HEK293 (cell line): ENCODE results near the gene ITGB1BP1.

Experiments used
- YY1 ChIP-seq: fragments of 450-650 bp; formaldehyde crosslinking; IDR thresholded peaks from 2 replicates; pipeline ENCODE4 v1.5.1; 2018; ENCODE audit warnings: missing biosample characterization, missing genetic modification characterization
- ZBTB7A ChIP-seq: fragments of 450-650 bp; formaldehyde crosslinking; IDR thresholded peaks from 2 replicates; pipeline ENCODE4 v1.5.1; 2016; ENCODE audit warnings: low read depth, missing biosample characterization, missing genetic modification characterization
- TF ChIP-seq, protein P1 (sequence below): fragments of 450-650 bp; formaldehyde crosslinking; IDR thresholded peaks from 2 replicates; pipeline ENCODE4 v1.5.1; 2016; ENCODE audit warnings: missing biosample characterization, missing genetic modification characterization
- TF ChIP-seq, protein P2 (sequence below): fragments of 450-650 bp; formaldehyde crosslinking; IDR thresholded peaks from 2 replicates; pipeline ENCODE4 v1.5.1; 2016; ENCODE audit warnings: missing biosample characterization, missing genetic modification characterization

DNA sequence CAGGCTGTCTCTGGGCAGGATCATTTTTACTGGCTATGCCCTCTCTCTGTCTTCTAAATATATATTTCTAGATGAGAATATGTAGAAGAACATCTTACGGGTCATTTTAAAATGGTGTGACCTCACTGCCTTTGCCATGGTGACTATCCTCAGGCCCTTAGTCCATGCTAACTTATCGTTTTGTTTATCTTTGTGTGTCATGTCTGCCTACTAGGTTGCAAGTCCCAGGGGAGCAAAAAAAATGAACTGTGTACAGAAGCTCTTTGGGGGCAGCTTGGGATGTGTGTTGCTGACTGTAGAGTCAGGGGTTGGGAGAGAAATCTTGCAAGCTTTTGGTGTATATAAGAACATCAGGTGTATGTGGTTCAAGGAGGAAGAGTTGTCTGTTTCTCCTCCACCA, 11.2 kb upstream of the ITGB1BP1 start:
- TF ChIP-seq, protein P1, sequence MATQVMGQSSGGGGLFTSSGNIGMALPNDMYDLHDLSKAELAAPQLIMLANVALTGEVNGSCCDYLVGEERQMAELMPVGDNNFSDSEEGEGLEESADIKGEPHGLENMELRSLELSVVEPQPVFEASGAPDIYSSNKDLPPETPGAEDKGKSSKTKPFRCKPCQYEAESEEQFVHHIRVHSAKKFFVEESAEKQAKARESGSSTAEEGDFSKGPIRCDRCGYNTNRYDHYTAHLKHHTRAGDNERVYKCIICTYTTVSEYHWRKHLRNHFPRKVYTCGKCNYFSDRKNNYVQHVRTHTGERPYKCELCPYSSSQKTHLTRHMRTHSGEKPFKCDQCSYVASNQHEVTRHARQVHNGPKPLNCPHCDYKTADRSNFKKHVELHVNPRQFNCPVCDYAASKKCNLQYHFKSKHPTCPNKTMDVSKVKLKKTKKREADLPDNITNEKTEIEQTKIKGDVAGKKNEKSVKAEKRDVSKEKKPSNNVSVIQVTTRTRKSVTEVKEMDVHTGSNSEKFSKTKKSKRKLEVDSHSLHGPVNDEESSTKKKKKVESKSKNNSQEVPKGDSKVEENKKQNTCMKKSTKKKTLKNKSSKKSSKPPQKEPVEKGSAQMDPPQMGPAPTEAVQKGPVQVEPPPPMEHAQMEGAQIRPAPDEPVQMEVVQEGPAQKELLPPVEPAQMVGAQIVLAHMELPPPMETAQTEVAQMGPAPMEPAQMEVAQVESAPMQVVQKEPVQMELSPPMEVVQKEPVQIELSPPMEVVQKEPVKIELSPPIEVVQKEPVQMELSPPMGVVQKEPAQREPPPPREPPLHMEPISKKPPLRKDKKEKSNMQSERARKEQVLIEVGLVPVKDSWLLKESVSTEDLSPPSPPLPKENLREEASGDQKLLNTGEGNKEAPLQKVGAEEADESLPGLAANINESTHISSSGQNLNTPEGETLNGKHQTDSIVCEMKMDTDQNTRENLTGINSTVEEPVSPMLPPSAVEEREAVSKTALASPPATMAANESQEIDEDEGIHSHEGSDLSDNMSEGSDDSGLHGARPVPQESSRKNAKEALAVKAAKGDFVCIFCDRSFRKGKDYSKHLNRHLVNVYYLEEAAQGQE = no peak
- TF ChIP-seq, protein P2, sequence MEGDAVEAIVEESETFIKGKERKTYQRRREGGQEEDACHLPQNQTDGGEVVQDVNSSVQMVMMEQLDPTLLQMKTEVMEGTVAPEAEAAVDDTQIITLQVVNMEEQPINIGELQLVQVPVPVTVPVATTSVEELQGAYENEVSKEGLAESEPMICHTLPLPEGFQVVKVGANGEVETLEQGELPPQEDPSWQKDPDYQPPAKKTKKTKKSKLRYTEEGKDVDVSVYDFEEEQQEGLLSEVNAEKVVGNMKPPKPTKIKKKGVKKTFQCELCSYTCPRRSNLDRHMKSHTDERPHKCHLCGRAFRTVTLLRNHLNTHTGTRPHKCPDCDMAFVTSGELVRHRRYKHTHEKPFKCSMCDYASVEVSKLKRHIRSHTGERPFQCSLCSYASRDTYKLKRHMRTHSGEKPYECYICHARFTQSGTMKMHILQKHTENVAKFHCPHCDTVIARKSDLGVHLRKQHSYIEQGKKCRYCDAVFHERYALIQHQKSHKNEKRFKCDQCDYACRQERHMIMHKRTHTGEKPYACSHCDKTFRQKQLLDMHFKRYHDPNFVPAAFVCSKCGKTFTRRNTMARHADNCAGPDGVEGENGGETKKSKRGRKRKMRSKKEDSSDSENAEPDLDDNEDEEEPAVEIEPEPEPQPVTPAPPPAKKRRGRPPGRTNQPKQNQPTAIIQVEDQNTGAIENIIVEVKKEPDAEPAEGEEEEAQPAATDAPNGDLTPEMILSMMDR (tag by site-specific recombination) = no peak
- TF ChIP-seq YY1 (tag by site-specific recombination) = no peak
- TF ChIP-seq ZBTB7A = no peak
